HCT116 (cell line): ENCODE measurements around the gene AHI1. TPM values are rescaled to one million over a fixed set of nuclear protein-coding genes. Genes with fewer than 3 reads are reported as not detected.

Source experiments
- ATAC-seq: fragments of 200-7000 bp; cut with Tn5 transposase; 2 replicates; pipeline ENCODE4 v1.9.1; 2020; ENCODE audit warnings: mild to moderate bottlenecking, moderate library complexity
- BruUV-seq: library from RNA; stranded (reverse); fragments of 400-500 nt; replicated peaks from 2 replicates; lab custom pipeline; 2021; lab: Mats Ljungman, UMichigan
- CTCF ChIA-PET: fragments of 300-600 bp; sonication (Branson Sonifier 250); formaldehyde crosslinking; loops from one replicate; lab custom pipeline; 2021; ENCODE audit warnings: antibody characterized with exemption; lab: Charles Lee
- POLR2A ChIA-PET: fragments of 300-600, 350-600 bp; sonication (Branson Sonifier 250); formaldehyde crosslinking; loops from one replicate; lab custom pipeline; 2021; ENCODE audit warnings: antibody characterized with exemption; lab: Charles Lee
- RAD21 ChIA-PET, 2 experiments: fragments of 300-600 bp; sonication (Branson Sonifier 250); formaldehyde crosslinking; loops; one replicate each; lab custom pipeline; 2023; ENCODE audit warnings: low total read pairs in 2 of 2; ENCODE audit not compliant: uncharacterized antibody in 2 of 2, unreplicated experiment in 2 of 2, low non-redundant PET in 1 of 2; lab: Charles Lee
- DNase-seq: peaks from one replicate; pipeline ENCODE4 v3.0.0-alpha.2; 2010; ENCODE audit warnings: low read depth, low spot score
- H2AFZ ChIP-seq: fragments of 200-600 bp; shearing (Covaris generic), sonication (generic); 2 replicates; pipeline ENCODE4 v1.6.1; 2017; ENCODE audit warnings: low read depth, mixed run types, mixed read lengths, antibody characterized with exemption, low read length; ENCODE audit not compliant: poor library complexity, severe bottlenecking
- H3K27ac ChIP-seq: 2 replicates; pipeline ENCODE4 v1.5.1; 2012; ENCODE audit warnings: low read depth, low read length
- H3K27me3 ChIP-seq: fragments of 200-600 bp; sonication (generic); 2 replicates; pipeline ENCODE4 v1.6.1; 2016; ENCODE audit warnings: mixed run types, low read length, mixed read lengths; ENCODE audit not compliant: insufficient read depth
- H3K36me3 ChIP-seq, 2 experiments: fragments of 200-500 bp in 1 of 2; fragments of 200-600 bp in 1 of 2; sonication (Bioruptor generic) in 1 of 2; sonication (generic) in 1 of 2; 2 replicates each; pipeline versions ENCODE4 v1.5.1 to v1.6.1; 2014 to 2016; ENCODE audit warnings: low read length in 2 of 2, inconsistent platforms in 1 of 2, mixed read lengths in 1 of 2, mixed run types in 1 of 2; ENCODE audit not compliant: insufficient read depth in 2 of 2, control insufficient read depth in 1 of 2
- H3K4me1 ChIP-seq, 2 experiments: fragments of 200-600 bp in 1 of 2; sonication (generic) in 1 of 2; 2 replicates each; pipeline versions ENCODE4 v1.5.1 to v1.6.1; 2012 to 2017; ENCODE audit warnings: low read length in 2 of 2, inconsistent platforms in 1 of 2, mild to moderate bottlenecking in 1 of 2, mixed read lengths in 1 of 2, mixed run types in 1 of 2, moderate library complexity in 1 of 2; ENCODE audit not compliant: insufficient read depth in 2 of 2, control insufficient read depth in 1 of 2
- H3K4me2 ChIP-seq: fragments of 200-600 bp; sonication (generic); 2 replicates; pipeline ENCODE4 v1.6.1; 2017; ENCODE audit warnings: mixed run types, low read length, mixed read lengths
- H3K4me3 ChIP-seq, 2 experiments: fragments of 200-600 bp in 1 of 2; sonication (generic) in 1 of 2; replicated peaks in 1 of 2; 2 replicates each; pipeline ENCODE4 v1.5.1; 2011 to 2016; ENCODE audit warnings: low read length in 2 of 2, control low read depth in 1 of 2, low read depth in 1 of 2, mild to moderate bottlenecking in 1 of 2, mixed read lengths in 1 of 2, mixed run types in 1 of 2
- H3K79me2 ChIP-seq: fragments of 200-600 bp; sonication (generic); 2 replicates; pipeline ENCODE4 v1.6.1; 2017; ENCODE audit warnings: mild to moderate bottlenecking, mixed run types, low read length, moderate library complexity, mixed read lengths; ENCODE audit not compliant: insufficient read depth
- H3K9ac ChIP-seq: fragments of 200-600 bp; sonication (generic); 2 replicates; pipeline ENCODE4 v1.6.1; 2016; ENCODE audit warnings: low read length, mixed read lengths
- H3K9me2 ChIP-seq: fragments of 200-600 bp; sonication (generic), shearing (Covaris generic); 2 replicates; pipeline ENCODE4 v1.6.1; 2017; ENCODE audit warnings: mixed run types, mild to moderate bottlenecking, moderate library complexity; ENCODE audit not compliant: insufficient read depth
- H3K9me3 ChIP-seq, 2 experiments: fragments of 200-500 bp in 1 of 2; fragments of 200-600 bp in 1 of 2; sonication (Bioruptor generic) in 1 of 2; sonication (generic) in 1 of 2; 2 replicates each; pipeline ENCODE4 v1.6.1; 2014 to 2017; ENCODE audit warnings: low read length in 2 of 2, mixed read lengths in 2 of 2, inconsistent platforms in 1 of 2, low read depth in 1 of 2, mild to moderate bottlenecking in 1 of 2, mixed run types in 1 of 2, moderate library complexity in 1 of 2; ENCODE audit not compliant: control insufficient read depth in 1 of 2, insufficient read depth in 1 of 2
- H4K20me1 ChIP-seq: fragments of 200-600 bp; sonication (generic), shearing (Covaris generic); 2 replicates; pipeline ENCODE4 v1.6.1; 2017; ENCODE audit warnings: mixed run types, mild to moderate bottlenecking, moderate library complexity; ENCODE audit not compliant: insufficient read depth
- CBX3 ChIP-seq: IDR thresholded peaks from 2 replicates; pipeline ENCODE4 v1.6.1; 2012; ENCODE audit warnings: low read depth
- CEBPB ChIP-seq: IDR thresholded peaks from 2 replicates; pipeline ENCODE4 v1.6.1; 2012; ENCODE audit warnings: low read depth
- EGR1 ChIP-seq: IDR thresholded peaks from 2 replicates; pipeline ENCODE4 v1.6.1; 2012; ENCODE audit warnings: low read depth
- ELF1 ChIP-seq: IDR thresholded peaks from 2 replicates; pipeline ENCODE4 v1.6.1; 2012; ENCODE audit warnings: low read depth, borderline replicate concordance
- EZH2 ChIP-seq: fragments of 200-600 bp; sonication (generic); IDR thresholded peaks from 2 replicates; pipeline ENCODE4 v1.6.1; 2017; ENCODE audit warnings: antibody characterized with exemption, mixed run types
- FOSL1 ChIP-seq: IDR thresholded peaks from 2 replicates; pipeline ENCODE4 v1.6.1; 2012; ENCODE audit warnings: low read depth
- POLR2A ChIP-seq: IDR thresholded peaks from 2 replicates; pipeline ENCODE4 v1.7.0; 2011; ENCODE audit warnings: borderline replicate concordance; ENCODE audit not compliant: insufficient read depth, insufficient read length; ENCODE audit errors: extremely low read depth
- POLR2AphosphoS5 ChIP-seq: IDR thresholded peaks from 2 replicates; pipeline ENCODE4 v1.6.1; 2011; ENCODE audit warnings: mild to moderate bottlenecking, low read depth, low read length, moderate library complexity
- RAD21 ChIP-seq: IDR thresholded peaks from 2 replicates; pipeline ENCODE4 v1.6.1; 2012; ENCODE audit warnings: low read depth, mild to moderate bottlenecking
- SP1 ChIP-seq: IDR thresholded peaks from 2 replicates; pipeline ENCODE4 v1.6.1; 2012; ENCODE audit warnings: low read depth
- SRF ChIP-seq: IDR thresholded peaks from 2 replicates; pipeline ENCODE4 v1.6.1; 2012; ENCODE audit warnings: low read depth
- TCF7L2 ChIP-seq: IDR thresholded peaks from 2 replicates; pipeline ENCODE4 v1.7.0; 2011; ENCODE audit warnings: borderline replicate concordance, inconsistent platforms; ENCODE audit not compliant: insufficient read depth, insufficient read length; ENCODE audit errors: extremely low read depth
- ZFX ChIP-seq: fragments of 450-650 bp; IDR thresholded peaks from 2 replicates; pipeline ENCODE4 v1.6.1; 2017
- ZNF274 ChIP-seq: fragments of 200-500 bp; sonication (Bioruptor generic); IDR thresholded peaks from 2 replicates; pipeline ENCODE4 v1.6.1; 2014; ENCODE audit warnings: mild to moderate bottlenecking, low read depth, low read length, inconsistent platforms
- intact Hi-C: fragments of 100-400 bp; cut with micrococcal nuclease; formaldehyde crosslinking; loops from 2 replicates; pipeline ENCODE4 v1.10.0; 2022
- total RNA-seq: library from RNA; stranded (reverse); gene quantifications from one replicate; pipeline ENCODE4 v1.2.1, GENCODE V29; 2021; ENCODE audit not compliant: unreplicated experiment
- TF ChIP-seq, protein P1 (sequence below), 3 experiments: fragments of 200-600 bp in 1 of 3; sonication (generic) in 1 of 3; IDR thresholded peaks in 2 of 3; conservative IDR thresholded peaks in 1 of 3; 2 replicates each; pipeline ENCODE4 v1.5.1; 2012 to 2017; ENCODE audit warnings: low read depth in 2 of 3, low read length in 2 of 3, antibody characterized with exemption in 1 of 3, borderline replicate concordance in 1 of 3, control low read depth in 1 of 3, mild to moderate bottlenecking in 1 of 3, mixed read lengths in 1 of 3, mixed run types in 1 of 3, moderate library complexity in 1 of 3; ENCODE audit not compliant: insufficient read depth in 1 of 3
- TF ChIP-seq, protein P2 (sequence below): IDR thresholded peaks from 2 replicates; pipeline ENCODE4 v1.6.1; 2012

Gene AHI1
- total RNA-seq, 1 experiment from 2014 or later = 29.6 TPM

DNA sequence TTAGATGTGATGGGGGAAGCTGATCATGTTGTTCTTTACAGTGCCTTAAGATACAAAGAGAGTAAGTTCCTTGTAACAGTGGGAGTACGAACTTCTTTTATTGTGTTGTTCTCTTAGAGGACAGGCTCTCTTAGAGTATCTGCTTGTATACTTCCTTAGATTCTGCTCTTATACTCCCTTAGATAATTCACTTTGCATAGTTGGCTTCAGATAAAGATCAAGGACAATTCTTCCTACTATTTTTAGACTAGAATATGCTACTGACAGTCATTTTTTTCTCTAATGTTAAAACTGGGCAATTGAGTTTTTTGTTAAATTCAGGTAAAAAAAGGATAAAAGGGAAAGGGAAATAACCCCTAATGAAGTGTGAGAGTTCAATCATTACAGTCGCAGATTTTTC lies 177.7 kb downstream of the AHI1 start:
- Histone ChIP-seq H3K27me3 (no peaks in the 10 kb centered on the region), H3K4me1 (no peaks in the 10 kb centered on the region), H3K79me2 (no peaks in the 10 kb centered on the region), H3K9me3 (no peaks in the 10 kb centered on the region), H3K4me3 (no peak overlapping the region), H3K27ac (no peak overlapping the region), H2AFZ (no peak overlapping the region), H3K4me2 (no peak overlapping the region), H3K9ac (no peak overlapping the region), H3K36me3 (no peaks in the 10 kb centered on the region), H4K20me1 (no peaks in the 10 kb centered on the region), H3K9me2 (no peaks in the 10 kb centered on the region)
- BruUV-seq = no TSS peak
- DNase-seq (no peak), ATAC-seq (no peak)
- intact Hi-C loops = no loop called here
- TF ChIP-seq POLR2A (no peak), RAD21 (no peak)
- TF ChIP-seq, protein P1, sequence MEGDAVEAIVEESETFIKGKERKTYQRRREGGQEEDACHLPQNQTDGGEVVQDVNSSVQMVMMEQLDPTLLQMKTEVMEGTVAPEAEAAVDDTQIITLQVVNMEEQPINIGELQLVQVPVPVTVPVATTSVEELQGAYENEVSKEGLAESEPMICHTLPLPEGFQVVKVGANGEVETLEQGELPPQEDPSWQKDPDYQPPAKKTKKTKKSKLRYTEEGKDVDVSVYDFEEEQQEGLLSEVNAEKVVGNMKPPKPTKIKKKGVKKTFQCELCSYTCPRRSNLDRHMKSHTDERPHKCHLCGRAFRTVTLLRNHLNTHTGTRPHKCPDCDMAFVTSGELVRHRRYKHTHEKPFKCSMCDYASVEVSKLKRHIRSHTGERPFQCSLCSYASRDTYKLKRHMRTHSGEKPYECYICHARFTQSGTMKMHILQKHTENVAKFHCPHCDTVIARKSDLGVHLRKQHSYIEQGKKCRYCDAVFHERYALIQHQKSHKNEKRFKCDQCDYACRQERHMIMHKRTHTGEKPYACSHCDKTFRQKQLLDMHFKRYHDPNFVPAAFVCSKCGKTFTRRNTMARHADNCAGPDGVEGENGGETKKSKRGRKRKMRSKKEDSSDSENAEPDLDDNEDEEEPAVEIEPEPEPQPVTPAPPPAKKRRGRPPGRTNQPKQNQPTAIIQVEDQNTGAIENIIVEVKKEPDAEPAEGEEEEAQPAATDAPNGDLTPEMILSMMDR (IDR thresholded peaks at IDR 0.05 in 2 of 3, conservative IDR thresholded peaks at IDR 0.05 in 1 of 3; ENCODE audit: borderline replicate concordance in 1 of 3, insufficient read depth in 1 of 3, low read depth in 2 of 3, low read length in 2 of 3) = no peak
- ChIA-PET POLR2A (no interaction called here), RAD21 (no interaction called here), CTCF (no interaction called here)

DNA sequence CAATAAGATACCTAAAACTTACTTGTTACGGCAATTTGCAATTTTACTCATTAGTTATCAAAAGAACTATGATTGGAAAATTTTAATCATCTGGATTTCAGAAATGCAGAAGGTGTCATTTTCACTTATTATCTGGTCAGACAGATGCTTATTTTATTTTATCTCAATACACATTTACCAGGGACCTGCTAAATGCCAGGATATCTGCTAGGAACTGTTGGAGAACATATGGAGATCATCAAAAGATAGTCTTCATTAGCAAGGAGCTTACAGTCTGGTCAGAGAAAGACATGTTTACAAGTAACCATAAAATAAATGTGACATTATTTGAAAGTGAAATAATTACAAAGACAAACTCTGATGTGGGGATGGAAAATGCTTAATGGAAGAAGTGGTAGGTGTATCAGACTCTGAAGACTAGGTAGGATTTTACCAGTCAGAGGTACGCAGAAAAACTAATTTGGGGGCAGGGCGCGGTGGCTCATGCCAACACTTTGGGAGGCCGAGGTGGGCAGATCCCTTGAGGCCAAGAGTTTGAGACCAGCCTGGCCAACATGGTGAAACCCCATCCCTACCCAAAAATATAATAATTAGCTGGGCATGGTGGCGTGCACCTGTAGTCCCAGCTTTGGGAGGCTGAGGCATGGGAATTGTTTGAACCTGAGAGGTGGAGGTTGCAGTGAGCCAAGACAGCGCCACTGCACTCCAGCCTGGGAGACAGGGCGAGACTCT lies 178.6 kb downstream of the AHI1 start:
- POLR2A ChIA-PET = no interaction called here
- DNase-seq (no peak), ATAC-seq (no peak)
- no TSS peak for BruUV-seq
- H3K27me3 ChIP-seq = no peaks in the 10 kb centered on the region
- no peaks in the 10 kb centered on the region for H3K9me2 ChIP-seq
- no peak overlapping the region for H3K9ac ChIP-seq
- H3K4me2 ChIP-seq = no peak overlapping the region
- no peaks in the 10 kb centered on the region for H3K4me1 ChIP-seq
- no peaks in the 10 kb centered on the region for H4K20me1 ChIP-seq
- intact Hi-C loops = no loop called here
- RAD21 ChIA-PET = no interaction called here
- no peak overlapping the region for H3K4me3 ChIP-seq
- no peaks in the 10 kb centered on the region for H3K79me2 ChIP-seq
- H3K36me3 ChIP-seq = no peaks in the 10 kb centered on the region
- H3K9me3 ChIP-seq = no peaks in the 10 kb centered on the region
- CTCF ChIA-PET = no interaction called here
- no peak overlapping the region for H3K27ac ChIP-seq
- H2AFZ ChIP-seq = no peak overlapping the region
- TF ChIP-seq ZFX = no peak
- TF ChIP-seq, protein P1 (IDR thresholded peaks at IDR 0.05 in 2 of 3, conservative IDR thresholded peaks at IDR 0.05 in 1 of 3; ENCODE audit: borderline replicate concordance in 1 of 3, insufficient read depth in 1 of 3, low read depth in 2 of 3, low read length in 2 of 3) = no peak
- no peak for TF ChIP-seq EGR1
- TF ChIP-seq, protein P2, sequence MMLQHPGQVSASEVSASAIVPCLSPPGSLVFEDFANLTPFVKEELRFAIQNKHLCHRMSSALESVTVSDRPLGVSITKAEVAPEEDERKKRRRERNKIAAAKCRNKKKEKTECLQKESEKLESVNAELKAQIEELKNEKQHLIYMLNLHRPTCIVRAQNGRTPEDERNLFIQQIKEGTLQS = no peak
- TF ChIP-seq FOSL1 = no peak
- no peak for TF ChIP-seq SP1
- no peak for TF ChIP-seq POLR2AphosphoS5
- no peak for TF ChIP-seq CEBPB
- TF ChIP-seq ZNF274 = no peak
- no peak for TF ChIP-seq SRF
- no peak for TF ChIP-seq CBX3
- no peak for TF ChIP-seq TCF7L2
- TF ChIP-seq ELF1 = no peak
- no peak for TF ChIP-seq EZH2
